Ascending aorta (tissue), 2 donors: Measurements from ENCODE around the gene FARS2. TPM values are rescaled to one million over a fixed set of nuclear protein-coding genes. Genes with fewer than 3 reads are reported as not detected.

Source experiments
- DNase-seq, 2 donors: peaks; one replicate each; pipeline ENCODE4 v3.0.0-alpha.2; 2019; ENCODE audit warnings: low spot score in 2 of 2
- H3K27ac ChIP-seq, 2 donors: fragments of 200-600 bp; sonication (generic); one replicate each; pipeline ENCODE4 v1.5.1; 2016 to 2017; ENCODE audit warnings: mild to moderate bottlenecking in 1 of 2
- H3K27me3 ChIP-seq: fragments of 200-600 bp; sonication (generic); one replicate; pipeline ENCODE4 v1.5.1; 2017
- H3K36me3 ChIP-seq, 2 donors: fragments of 200-600 bp; sonication (generic); one replicate each; pipeline ENCODE4 v1.5.1; 2016
- H3K4me1 ChIP-seq, 2 donors: fragments of 200-600 bp; sonication (generic); one replicate each; pipeline ENCODE4 v1.5.1; 2016 to 2017; ENCODE audit warnings: mild to moderate bottlenecking in 1 of 2
- H3K4me3 ChIP-seq, 2 donors: fragments of 200-600 bp; sonication (generic); one replicate each; pipeline ENCODE4 v1.5.1; 2016 to 2017; ENCODE audit warnings: mild to moderate bottlenecking in 1 of 2
- H3K9me3 ChIP-seq, 2 donors: fragments of 200-600 bp; sonication (generic); one replicate each; pipeline ENCODE4 v1.5.1; 2016
- intact Hi-C: fragments of 100-400 bp; cut with DNase I; formaldehyde crosslinking; loops from one replicate; pipeline ENCODE4 v1.15.1; 2023
- total RNA-seq: library from RNA; depleted of rRNA; stranded (reverse); fragments of >200 nt; gene quantifications from one replicate; pipeline ENCODE4 v1.1.0, GENCODE V29; 2016
- TF ChIP-seq, protein P1 (sequence below), 3 experiments: fragments of 200-600 bp in 2 of 3; fragments of 450-650 bp in 1 of 3; sonication (generic) in 2 of 3; IDR thresholded peaks; one replicate each; pipeline ENCODE4 v1.5.1; 2016 to 2019; ENCODE audit warnings: antibody characterized with exemption in 3 of 3, mild to moderate bottlenecking in 1 of 3, moderate library complexity in 1 of 3

Gene FARS2
- total RNA-seq, 1 donor from 2014 or later: 17.6 TPM

GRCh38 chr6:5482619-5483018 lies 221.3 kb downstream of the FARS2 start:
- Histone ChIP-seq H3K4me1 (no peaks in the 10 kb centered on the region), H3K36me3 (no peaks in the 10 kb centered on the region), H3K4me3 (no peak overlapping the region), H3K27me3 (no peaks in the 10 kb centered on the region), H3K27ac (no peak overlapping the region), H3K9me3 (no peaks in the 10 kb centered on the region)
- TF ChIP-seq, protein P1, sequence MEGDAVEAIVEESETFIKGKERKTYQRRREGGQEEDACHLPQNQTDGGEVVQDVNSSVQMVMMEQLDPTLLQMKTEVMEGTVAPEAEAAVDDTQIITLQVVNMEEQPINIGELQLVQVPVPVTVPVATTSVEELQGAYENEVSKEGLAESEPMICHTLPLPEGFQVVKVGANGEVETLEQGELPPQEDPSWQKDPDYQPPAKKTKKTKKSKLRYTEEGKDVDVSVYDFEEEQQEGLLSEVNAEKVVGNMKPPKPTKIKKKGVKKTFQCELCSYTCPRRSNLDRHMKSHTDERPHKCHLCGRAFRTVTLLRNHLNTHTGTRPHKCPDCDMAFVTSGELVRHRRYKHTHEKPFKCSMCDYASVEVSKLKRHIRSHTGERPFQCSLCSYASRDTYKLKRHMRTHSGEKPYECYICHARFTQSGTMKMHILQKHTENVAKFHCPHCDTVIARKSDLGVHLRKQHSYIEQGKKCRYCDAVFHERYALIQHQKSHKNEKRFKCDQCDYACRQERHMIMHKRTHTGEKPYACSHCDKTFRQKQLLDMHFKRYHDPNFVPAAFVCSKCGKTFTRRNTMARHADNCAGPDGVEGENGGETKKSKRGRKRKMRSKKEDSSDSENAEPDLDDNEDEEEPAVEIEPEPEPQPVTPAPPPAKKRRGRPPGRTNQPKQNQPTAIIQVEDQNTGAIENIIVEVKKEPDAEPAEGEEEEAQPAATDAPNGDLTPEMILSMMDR (IDR thresholded peaks at IDR 0.05): no peak
- intact Hi-C loops: no loop called here
- DNase-seq: no peak

DNA sequence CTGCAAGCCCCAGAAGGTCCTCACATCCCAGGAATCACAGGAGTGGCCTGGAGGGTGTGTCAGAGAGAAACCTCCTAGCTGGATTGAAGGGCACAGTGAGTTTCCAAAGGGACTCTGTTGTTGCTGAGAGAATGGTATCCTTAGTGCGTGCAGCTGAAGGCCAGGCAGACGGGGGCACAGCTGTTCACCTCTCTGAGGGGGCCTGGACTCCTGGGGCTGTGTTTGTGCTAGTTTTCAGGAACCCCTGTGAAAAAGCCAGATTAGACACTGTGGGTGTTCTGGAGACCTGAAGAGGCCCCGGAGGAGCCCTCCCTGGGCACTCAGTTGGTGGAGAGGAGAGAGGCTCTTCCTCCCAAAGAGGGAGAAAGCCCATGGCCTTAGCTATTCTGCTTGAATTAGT lies 223.4 kb downstream of the FARS2 start:
- intact Hi-C loops: no loop called here
- Histone ChIP-seq H3K36me3 (no peaks in the 10 kb centered on the region), H3K4me3 (no peak overlapping the region), H3K27ac (no peak overlapping the region), H3K9me3 (no peaks in the 10 kb centered on the region), H3K27me3 (no peaks in the 10 kb centered on the region), H3K4me1 (no peaks in the 10 kb centered on the region)
- TF ChIP-seq, protein P1 (IDR thresholded peaks at IDR 0.05): no peak
- DNase-seq: no peak

- intact Hi-C loops: no loop called here
Observed at GRCh38 chr6:5486214-5486613, 224.9 kb downstream of the FARS2 start.

GRCh38 chr6:5490501-5491069 lies 229.3 kb downstream of the FARS2 start:
- H3K27me3 ChIP-seq: no peaks in the 10 kb centered on the region
- no peak overlapping the region for H3K27ac ChIP-seq
- intact Hi-C loops: no loop called here
- no peaks in the 10 kb centered on the region for H3K36me3 ChIP-seq
- no peak for DNase-seq
- no peaks in the 10 kb centered on the region for H3K4me1 ChIP-seq
- TF ChIP-seq, protein P1 (IDR thresholded peaks at IDR 0.05): no peak
- no peaks in the 10 kb centered on the region for H3K9me3 ChIP-seq
- no peak overlapping the region for H3K4me3 ChIP-seq

More at GRCh38 chr6:5486214-5486613, 224.9 kb downstream of the FARS2 start:
- Histone ChIP-seq H3K27ac (no peak overlapping the region), H3K9me3 (no peaks in the 10 kb centered on the region), H3K4me3 (no peak overlapping the region), H3K4me1 (no peaks in the 10 kb centered on the region), H3K36me3 (no peaks in the 10 kb centered on the region), H3K27me3 (no peaks in the 10 kb centered on the region)
- no peak for DNase-seq
- TF ChIP-seq, protein P1 (IDR thresholded peaks at IDR 0.05): no peak

DNA sequence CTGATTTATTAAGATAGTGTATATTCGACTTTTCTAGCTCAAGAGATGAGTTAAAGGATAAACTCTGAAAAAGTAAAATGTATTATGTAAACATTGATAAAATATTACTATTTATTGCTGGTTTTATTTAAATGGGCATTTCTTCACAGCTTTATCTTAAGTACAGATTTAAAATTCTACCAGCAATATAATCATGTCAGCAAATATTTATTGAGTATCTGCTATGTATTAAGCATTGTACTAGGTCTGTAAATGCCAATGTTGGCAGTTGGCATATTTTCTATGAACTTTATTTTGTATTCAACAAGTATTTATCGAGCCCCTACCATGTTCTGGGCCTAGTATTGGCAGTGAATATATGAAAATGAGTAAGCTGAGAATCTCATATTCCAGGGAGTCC lies 231.0 kb downstream of the FARS2 start:
- H3K27me3 ChIP-seq: no peaks in the 10 kb centered on the region
- DNase-seq: no peak
- intact Hi-C loops: no loop called here
- H3K4me1 ChIP-seq: no peaks in the 10 kb centered on the region
- no peaks in the 10 kb centered on the region for H3K36me3 ChIP-seq
- H3K4me3 ChIP-seq: no peak overlapping the region
- TF ChIP-seq, protein P1 (IDR thresholded peaks at IDR 0.05): no peak
- H3K9me3 ChIP-seq: no peaks in the 10 kb centered on the region
- H3K27ac ChIP-seq: no peak overlapping the region

- Histone ChIP-seq H3K9me3 (no peaks in the 10 kb centered on the region), H3K27ac (no peak overlapping the region), H3K27me3 (no peaks in the 10 kb centered on the region), H3K36me3 (no peaks in the 10 kb centered on the region), H3K4me3 (no peak overlapping the region), H3K4me1 (no peaks in the 10 kb centered on the region)
- intact Hi-C loops: no loop called here
- TF ChIP-seq, protein P1 (IDR thresholded peaks at IDR 0.05): no peak
- DNase-seq: no peak
Observed at GRCh38 chr6:5493806-5494205, 232.5 kb downstream of the FARS2 start.
